ENCODE measurements around the gene TCP11X1. TPM values are rescaled to one million over a fixed set of nuclear protein-coding genes. Genes with fewer than 3 reads are reported as not detected.
"Not testable (repeated sequence)": the region's sequence is repeated elsewhere in the genome, so short reads cannot be mapped to it uniquely, and the experiment has no call there.

Gene TCP11X1
- not detected for total RNA-seq

GRCh38 chrX:102214986-102215385 is at the start of gene TCP11X1:
Gene TCP11X1 (plus strand): TSS chrX:102215301.
- H3K4me3 ChIP-seq (replicated peaks in 1 of 3); H3K27me3 ChIP-seq; H3K27ac ChIP-seq; H3K9me3 ChIP-seq; H3K4me1 ChIP-seq; H3K36me3 ChIP-seq; DNase-seq; intact Hi-C loops (cut with DNase I): not testable (repeated sequence)
- no CpG with 5 or more reads among the region's 15 CpGs for WGBS, 2 donors

GRCh38 chrX:102185967-102186720 is 29.0 kb upstream of the TCP11X1 start:
- no peaks in the 10 kb centered on the region for H3K27me3 ChIP-seq
- H3K4me1 ChIP-seq = no peaks in the 10 kb centered on the region
- no peak overlapping the region for H3K4me3 ChIP-seq (replicated peaks in 1 of 3)
- TF ChIP-seq POLR2A (IDR thresholded peaks at IDR 0.05) (no peak), CTCF (IDR thresholded peaks at IDR 0.05) (no peak)
- no peak overlapping the region for H3K27ac ChIP-seq
- 77 to 80% methylated on average over 7 of the region's 7 CpGs for WGBS, 2 donors
- H3K9me3 ChIP-seq = no peaks in the 10 kb centered on the region
- no peak for DNase-seq
- intact Hi-C loops (cut with DNase I) = no loop called here
- no peaks in the 10 kb centered on the region for H3K36me3 ChIP-seq

GRCh38 chrX:102207940-102208339 is 7.2 kb upstream of the TCP11X1 start:
- intact Hi-C loops (cut with DNase I); H3K4me3 ChIP-seq (replicated peaks in 1 of 3); H3K36me3 ChIP-seq; H3K9me3 ChIP-seq; DNase-seq; H3K4me1 ChIP-seq; H3K27ac ChIP-seq; H3K27me3 ChIP-seq: not testable (repeated sequence)
- no CpG with 5 or more reads among the region's 5 CpGs for WGBS, 2 donors

GRCh38 chrX:102216497-102216896 is 1.4 kb downstream of the TCP11X1 start:
- H3K9me3 ChIP-seq; H3K36me3 ChIP-seq; DNase-seq; H3K4me1 ChIP-seq; H3K27ac ChIP-seq; intact Hi-C loops (cut with DNase I); H3K4me3 ChIP-seq (replicated peaks in 1 of 3); H3K27me3 ChIP-seq: not testable (repeated sequence)
- no CpG with 5 or more reads among the region's 3 CpGs for WGBS, 2 donors

GRCh38 chrX:102235678-102236077 is 20.6 kb downstream of the TCP11X1 start:
- H3K36me3 ChIP-seq; H3K4me1 ChIP-seq; DNase-seq; H3K9me3 ChIP-seq; intact Hi-C loops (cut with DNase I); H3K27ac ChIP-seq; H3K4me3 ChIP-seq (replicated peaks in 1 of 3); H3K27me3 ChIP-seq: not testable (repeated sequence)
- no CpG with 5 or more reads among the region's 7 CpGs for WGBS, 2 donors

GRCh38 chrX:102240265-102240664 is 25.2 kb downstream of the TCP11X1 start:
- H3K4me3 ChIP-seq (replicated peaks in 1 of 3); H3K9me3 ChIP-seq; DNase-seq; H3K27ac ChIP-seq; H3K36me3 ChIP-seq; H3K27me3 ChIP-seq; H3K4me1 ChIP-seq; intact Hi-C loops (cut with DNase I): not testable (repeated sequence)
- 75% methylated on average over 6 of the region's 15 CpGs; no CpG with 5 or more reads in 1 of the 2 donors for WGBS, 2 donors

GRCh38 chrX:102246893-102247292 is 31.8 kb downstream of the TCP11X1 start, which contains the start of gene NXF2:
Gene NXF2 (plus strand): TSS chrX:102247167. CDS start chrX:102307079, 59,912 bp downstream.
- H3K36me3 ChIP-seq; DNase-seq; intact Hi-C loops (cut with DNase I); H3K27ac ChIP-seq; H3K9me3 ChIP-seq; H3K4me3 ChIP-seq (replicated peaks in 1 of 3); H3K27me3 ChIP-seq; H3K4me1 ChIP-seq: not testable (repeated sequence)
- no CpG with 5 or more reads among the region's 9 CpGs for WGBS, 2 donors

GRCh38 chrX:102272231-102272630 is 57.1 kb downstream of the TCP11X1 start:
- H3K36me3 ChIP-seq; H3K4me1 ChIP-seq; H3K9me3 ChIP-seq; intact Hi-C loops (cut with DNase I); DNase-seq; H3K4me3 ChIP-seq (replicated peaks in 1 of 3); H3K27ac ChIP-seq; H3K27me3 ChIP-seq: not testable (repeated sequence)
- no CpG with 5 or more reads among the region's 4 CpGs for WGBS, 2 donors

Other genes with a start within 250 kb of the TCP11X1 start
- gene TCEAL2, start 89.6 kb upstream of the TCP11X1 start, total RNA-seq = 10 to 100 TPM; 10.6 to 22.9 (median 17.0) TPM
- gene TCEAL6, start 72.8 kb upstream of the TCP11X1 start, total RNA-seq = under 1 TPM in 1 of 4 donors, not detected in 3; 0.33 TPM
- 10 to 100 TPM; 10.1 to 22.8 (median 21.0) TPM for gene BEX5, start 59.3 kb upstream of the TCP11X1 start, total RNA-seq
- not detected for gene NXF2, start 31.9 kb downstream of the TCP11X1 start, total RNA-seq
- not detected for gene NXF2B, start 224.7 kb downstream of the TCP11X1 start, total RNA-seq